Stimulated activated CD8-positive, alpha-beta memory T cell treated with anti-CD3 and anti-CD28 coated beads, Interleukin-12 subunit alpha, Interleukin-12 subunit beta, amount 100 ng/mL, for 24 hours (primary cell): ENCODE measurements around the gene ENO4.

Experiments
- DNase-seq: peaks from one replicate; pipeline ENCODE4 v3.0.0-alpha.2; 2020; ENCODE audit errors: extremely low read depth

ENO4 gene

DNA sequence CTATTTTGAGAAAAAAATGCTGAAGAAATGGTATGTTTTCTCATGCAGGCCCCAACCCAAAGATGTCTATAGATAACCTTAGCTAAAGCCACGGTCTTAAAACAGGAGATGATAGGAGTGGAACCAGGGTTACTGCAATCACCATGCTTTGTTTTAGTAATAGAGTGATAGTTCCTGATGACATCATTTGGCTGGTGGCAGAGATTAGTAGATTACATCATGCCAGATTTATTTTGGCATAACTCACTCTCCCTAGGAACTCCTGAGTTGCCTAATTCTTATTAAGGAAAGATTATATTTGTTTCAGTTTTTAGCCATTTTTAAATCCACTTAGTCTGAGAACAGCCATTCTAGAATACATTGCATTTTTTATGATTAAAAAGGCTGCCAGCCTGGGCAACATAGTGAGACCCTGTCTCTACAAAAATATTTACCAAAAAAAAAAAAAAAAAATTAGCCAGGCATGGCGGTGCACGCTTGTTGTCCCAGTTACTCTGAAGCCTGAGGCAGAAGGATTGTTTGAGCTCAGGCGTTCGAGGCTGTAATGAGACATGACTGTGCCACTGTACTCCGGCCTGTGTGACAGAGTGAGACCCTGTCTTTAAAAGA lies 17.8 kb downstream of the ENO4 start:
- no peak for DNase-seq

- no peak for DNase-seq
These were observed 18.9 kb downstream of the ENO4 start for GRCh38 chr10:116868198-116868676.

DNA sequence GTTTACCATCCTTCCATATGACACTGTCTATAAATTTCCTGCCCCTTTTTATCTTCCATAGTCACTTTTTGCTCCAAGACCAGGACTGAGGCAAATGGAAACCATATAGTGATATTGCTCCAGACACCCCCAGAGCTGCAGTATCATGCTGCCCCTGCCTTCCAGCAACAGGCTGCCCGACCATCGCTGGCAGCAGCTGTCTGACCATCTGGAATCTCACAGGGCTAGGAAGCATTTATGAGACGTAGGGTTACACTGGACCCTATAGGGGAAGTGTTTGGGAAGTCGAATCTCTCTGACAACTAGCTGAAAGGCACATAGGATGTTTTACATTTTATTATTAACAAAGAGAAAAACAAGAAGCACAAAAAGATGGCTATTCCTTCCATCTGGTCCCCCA lies 19.4 kb downstream of the ENO4 start:
- DNase-seq: no peak

DNA sequence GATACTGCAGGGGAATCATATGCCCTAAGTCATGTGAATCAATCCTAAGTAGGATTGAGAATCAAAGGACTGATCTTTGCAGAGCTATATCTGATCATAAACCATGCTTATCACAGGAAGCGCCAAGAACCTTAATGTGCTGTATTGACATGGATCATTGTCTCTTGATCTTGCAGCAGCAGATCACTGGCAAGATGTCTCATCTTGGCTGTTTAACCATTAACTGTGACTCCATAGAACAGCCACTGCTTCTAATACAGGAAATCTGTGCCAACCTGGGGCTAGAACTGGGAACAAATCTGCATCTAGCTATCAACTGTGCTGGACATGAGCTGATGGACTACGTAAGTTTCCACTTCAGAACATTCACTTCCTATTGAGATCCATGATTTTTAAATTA lies 21.6 kb downstream of the ENO4 start:
- DNase-seq: no peak

DNA sequence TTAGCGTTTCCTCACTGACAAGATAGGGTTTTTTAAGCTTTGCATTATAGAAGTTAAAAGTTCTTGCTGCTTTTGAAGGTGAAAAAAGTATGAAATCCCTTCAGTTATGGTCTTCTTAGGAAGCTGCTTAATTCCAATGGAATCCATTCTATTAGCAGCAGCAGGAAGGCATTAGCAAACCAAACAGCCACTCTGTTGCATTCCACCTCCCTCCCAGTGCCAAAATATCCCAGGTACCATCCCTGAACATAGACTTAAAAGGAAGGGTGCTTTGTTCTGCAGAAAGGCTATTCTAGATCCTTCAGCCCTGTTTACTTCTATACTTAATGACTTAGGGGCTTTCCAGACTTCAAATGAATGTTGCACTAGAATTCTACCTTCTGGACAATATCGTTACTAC lies 23.8 kb downstream of the ENO4 start:
- no peak for DNase-seq

GRCh38 chr10:116875897-116876296 lies 26.6 kb downstream of the ENO4 start:
- DNase-seq: no peak

- no peak for DNase-seq
These were observed 28.1 kb downstream of the ENO4 start for GRCh38 chr10:116877391-116877790.

DNA sequence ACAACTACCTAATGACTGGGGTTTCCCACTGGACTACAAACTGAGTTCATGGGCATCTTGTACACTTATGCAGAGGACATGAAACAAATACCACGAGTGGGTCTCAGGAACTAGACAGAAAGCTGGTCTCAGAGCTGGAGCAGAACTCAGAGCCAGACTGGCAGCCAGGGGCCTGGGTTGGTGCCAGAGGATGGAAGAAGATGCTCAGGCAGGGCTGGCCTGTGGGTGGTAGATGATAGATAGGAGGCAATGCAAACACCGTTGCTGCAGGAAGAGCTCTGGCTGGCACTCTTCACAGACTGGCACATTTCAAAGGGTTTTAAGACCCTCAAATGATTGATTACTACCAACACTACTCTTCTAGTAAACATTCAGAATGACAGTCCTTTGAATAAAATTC lies 28.8 kb downstream of the ENO4 start:
- DNase-seq: no peak

DNA sequence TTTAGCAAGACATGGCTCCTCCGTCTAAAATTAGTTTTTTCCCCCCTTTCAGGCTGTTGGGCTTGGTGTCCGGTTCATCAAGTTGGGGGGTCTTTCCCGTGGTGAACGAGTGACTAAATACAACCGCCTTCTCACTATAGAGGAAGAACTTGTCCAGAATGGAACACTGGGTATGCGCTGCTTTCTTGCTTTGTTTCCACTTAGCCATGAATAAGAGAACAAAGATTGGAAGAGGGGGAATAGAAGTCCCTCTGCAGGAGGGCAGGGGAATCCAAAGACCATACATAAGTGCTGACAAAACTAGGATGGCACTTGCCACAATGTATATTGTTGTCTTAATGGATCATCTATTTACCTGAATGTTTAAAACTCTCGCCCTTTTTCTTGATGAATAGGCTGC lies 30.5 kb downstream of the ENO4 start:
- DNase-seq: no peak

GRCh38 chr10:116880716-116881482 lies 31.6 kb downstream of the ENO4 start:
- no peak for DNase-seq

DNA sequence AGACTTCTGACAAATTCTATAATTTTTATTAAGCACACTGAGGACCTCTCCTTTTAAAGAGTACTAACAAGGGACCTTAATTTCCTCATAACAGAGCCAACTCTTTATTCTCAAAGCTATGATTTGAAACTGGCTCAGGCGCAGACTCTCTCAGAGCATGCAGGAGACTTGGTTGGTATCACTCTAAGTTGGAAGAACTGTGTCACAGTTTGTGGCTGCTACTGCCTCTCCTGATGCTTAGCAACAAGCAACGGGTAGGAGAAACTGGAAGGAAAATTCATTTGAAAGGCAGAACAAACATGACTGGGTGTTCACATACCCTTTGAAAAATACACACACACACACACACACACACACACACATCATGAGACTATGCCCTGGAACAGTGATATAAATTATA lies 33.3 kb downstream of the ENO4 start:
- DNase-seq: no peak

GRCh38 chr10:116886772-116887171 lies 37.5 kb downstream of the ENO4 start:
- DNase-seq: no peak

DNA sequence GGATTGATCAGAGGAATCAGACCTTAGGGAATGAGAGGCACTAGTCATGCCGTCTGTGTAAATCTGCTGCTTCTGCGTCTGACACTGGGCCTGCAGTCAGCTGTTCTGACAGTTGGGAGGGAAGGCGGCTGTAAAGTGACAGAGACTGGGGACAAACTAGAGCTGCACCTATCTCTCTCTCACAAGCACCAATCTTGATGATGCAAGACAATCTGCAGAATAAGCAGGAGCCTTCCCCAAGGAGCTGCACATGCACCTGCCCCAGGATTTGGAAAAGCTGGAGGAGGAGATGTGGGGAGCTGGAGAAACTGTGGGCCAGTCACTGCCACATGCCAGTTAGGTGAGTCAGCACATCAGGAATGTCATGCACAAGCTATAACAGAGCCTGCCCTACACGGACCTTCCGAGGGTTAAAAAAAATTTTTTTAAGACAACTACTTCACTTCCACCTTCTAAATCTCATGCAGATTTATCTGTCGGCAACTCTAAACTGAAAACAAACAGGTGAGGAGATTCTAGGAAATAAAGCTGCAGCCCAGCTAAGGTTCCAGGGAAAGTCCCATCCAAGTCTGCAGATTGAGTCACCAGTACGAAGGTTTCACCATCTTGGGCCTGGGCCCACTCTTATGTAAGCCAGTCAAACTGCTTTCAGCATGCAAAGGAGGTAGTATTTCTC lies 39.2 kb downstream of the ENO4 start:
- no peak for DNase-seq

DNA sequence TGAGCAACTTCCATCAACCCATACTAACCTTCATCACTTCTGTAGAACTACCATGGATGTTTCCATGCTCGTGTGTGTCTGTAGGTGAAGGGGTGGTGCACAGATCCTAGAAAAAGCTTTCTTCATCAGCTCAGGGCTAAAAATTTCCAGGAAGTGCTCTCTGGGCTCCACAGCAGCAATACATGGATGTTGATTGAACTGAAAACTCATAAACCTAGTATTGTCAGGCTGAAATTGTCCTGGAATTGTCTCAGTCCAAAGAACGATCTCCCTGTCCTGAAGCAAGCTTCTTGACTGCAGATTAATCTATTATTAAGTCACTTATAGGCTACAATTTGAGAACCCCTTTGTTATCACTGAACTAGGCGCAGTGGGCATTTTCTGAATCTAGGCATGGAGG lies 39.8 kb downstream of the ENO4 start:
- DNase-seq: no peak

DNA sequence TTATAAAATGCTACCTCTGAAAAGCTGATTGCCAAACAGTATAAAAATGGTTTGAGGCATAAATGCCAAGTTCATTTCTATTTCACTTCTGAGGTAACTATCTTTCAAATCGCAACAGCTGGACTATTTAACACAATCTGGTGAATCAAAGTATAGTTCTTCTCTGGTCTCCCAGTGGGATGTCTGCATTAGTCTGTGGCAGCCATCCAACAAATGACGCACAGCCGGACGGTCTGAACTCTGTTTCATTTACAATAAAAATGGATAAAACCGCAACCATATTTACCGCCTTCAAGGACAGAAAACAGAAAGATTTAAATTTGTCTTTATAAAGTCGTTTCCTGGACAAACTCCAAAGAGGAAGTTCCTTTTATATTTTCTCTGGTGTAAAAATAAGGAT lies 41.9 kb downstream of the ENO4 start:
- DNase-seq: no peak

DNA sequence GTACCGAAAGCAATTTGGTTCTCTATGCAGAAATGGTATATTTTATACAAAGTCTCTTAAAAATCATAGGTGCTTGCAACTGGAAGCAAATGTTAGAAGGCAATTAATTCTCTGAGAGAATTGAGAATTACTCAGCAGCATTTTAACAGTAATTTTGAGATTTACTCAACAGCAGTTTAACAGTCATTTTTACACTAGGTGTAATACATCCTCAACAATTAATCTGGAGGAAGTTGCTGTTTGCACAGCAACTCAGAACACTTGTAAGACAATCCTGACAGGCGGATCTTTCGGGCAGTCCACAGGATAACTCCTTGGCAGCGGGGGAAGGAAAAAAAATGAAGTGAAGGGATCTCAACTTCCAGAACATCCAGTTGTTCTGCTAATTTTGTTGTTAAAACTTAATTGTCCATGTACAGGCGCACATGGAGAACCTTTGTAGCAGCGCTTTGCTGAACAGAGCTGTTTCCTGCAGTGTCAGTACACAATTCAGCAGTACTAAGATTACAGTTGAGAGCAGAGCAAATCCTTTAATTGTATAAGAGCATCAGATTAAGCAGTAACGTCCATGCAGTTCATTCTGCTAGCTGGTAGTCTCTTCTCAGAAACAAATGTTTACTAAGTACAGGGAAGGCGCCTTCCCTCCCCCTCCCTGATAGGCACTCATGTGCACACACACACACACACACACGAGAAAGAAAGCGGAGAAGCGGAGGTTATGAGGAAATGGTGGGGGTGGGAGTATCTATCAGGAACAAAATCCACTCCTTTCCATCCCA lies 43.8 kb downstream of the ENO4 start:
- no peak for DNase-seq

GRCh38 chr10:116893686-116894037 lies 44.4 kb downstream of the ENO4 start:
- DNase-seq: no peak

DNA sequence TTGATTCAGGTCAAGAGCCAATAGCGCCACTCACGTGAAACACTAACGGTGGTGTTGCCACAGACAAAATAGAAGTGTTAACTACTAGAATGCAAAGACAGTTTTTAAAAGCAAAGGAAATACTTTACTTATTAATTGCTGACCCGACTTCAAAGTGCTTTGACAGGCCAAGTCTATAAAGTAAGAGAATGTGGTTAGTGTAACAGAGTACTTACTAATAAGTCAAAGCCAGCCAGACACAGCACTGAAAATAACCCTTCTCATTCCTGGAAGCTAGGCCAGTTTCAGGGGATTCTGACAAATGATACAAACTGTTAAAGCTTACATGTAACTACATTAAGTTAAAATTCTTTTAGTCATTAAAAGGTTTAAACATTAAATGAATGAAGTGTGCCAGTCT lies 50.3 kb downstream of the ENO4 start:
- DNase-seq: no peak

GRCh38 chr10:116905845-116906210 lies 56.5 kb downstream of the ENO4 start:
- DNase-seq: no peak

DNA sequence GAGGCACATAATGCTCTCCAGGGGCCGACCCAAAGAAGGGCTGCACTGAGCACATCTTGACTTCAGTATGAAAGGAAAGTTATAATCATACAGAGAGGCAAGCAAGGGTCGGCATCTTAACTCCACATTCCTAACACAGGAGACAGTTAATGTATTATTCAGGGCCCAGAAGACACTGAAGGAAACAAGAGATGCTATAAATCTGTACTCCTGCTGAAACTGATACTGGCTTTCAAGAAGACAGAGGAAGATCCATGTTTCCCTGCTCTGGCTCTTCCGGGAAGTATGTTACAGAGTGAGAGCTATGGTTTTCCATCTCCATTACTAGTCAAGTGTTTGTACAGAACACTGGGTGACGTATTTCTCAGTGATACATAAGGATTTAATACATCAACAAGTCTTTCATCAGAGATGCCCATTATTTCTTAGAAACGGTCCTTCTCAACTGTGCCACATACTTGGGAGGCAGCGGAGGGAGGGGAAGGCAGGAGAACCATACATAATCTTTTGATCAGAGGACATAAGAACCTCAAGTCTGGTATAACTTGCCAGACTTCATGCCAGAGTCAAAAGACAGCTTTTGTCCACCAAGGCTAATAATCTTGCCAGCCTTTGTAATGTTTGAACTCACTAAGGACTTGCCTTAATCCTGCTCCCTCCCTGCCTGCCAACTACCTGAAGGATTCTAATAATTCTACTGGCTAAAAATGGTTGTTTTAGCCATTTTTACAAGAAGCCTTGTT lies 58.1 kb downstream of the ENO4 start:
- DNase-seq: no peak

DNA sequence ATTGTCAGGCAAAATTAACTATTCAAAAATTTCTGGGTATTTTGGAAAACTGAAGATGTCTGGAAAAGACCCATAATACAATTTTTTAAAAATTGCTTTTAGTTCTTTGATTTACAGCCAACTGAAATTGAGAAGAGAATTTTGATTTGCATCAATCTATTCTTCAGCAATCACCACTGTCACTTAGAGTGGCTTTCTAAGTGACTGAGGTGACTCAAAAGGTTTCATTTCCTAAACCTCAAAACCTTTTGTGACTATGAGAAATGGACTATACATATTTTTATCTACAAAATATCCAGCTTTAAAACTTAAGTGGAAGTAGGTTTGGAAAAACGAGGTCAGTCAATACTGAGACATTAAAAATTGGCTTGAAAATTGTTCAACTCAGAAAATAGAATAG lies 60.0 kb downstream of the ENO4 start:
- DNase-seq: no peak

DNA sequence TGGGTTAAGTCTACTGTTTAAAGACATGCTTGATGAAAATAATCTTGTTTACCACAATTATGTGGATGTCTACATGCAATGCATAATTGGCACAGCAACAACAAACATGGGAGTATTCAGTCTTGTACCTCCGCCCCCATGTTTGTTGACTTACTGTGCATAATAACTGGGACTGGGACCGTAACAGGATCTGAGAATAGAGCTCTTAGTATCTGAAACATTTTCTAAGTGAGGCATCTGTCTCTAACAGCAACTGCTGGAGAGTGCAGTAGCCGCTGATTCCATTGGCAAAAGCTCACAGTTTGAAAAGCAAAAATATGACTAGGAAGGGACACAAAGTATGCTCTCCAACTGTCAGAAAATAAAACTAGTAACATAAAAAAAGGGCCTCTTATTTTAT lies 61.6 kb downstream of the ENO4 start:
- no peak for DNase-seq
